Heart left ventricle (tissue), 16 donors: ENCODE data around the gene GMPR. TPM values are rescaled to one million over a fixed set of nuclear protein-coding genes. Genes with fewer than 3 reads are reported as not detected.

ENCODE experiments used
- ATAC-seq, 4 donors: fragments of 200-7000 bp; cut with Tn5 transposase; one replicate each; pipeline ENCODE4 v1.9.1; 2020 to 2022; ENCODE audit warnings: moderate library complexity in 4 of 4, mild to moderate bottlenecking in 3 of 4, moderate number of reproducible peaks in 1 of 4
- DNase-seq, 5 donors: peaks; one replicate each; pipeline ENCODE4 v3.0.0-alpha.2; 2020
- H3K27ac ChIP-seq, 12 donors: fragments of 200-600 bp; sonication (generic) in 4 of 12; one replicate each; pipeline versions ENCODE4 v1.5.0 to v1.8.0; 2016 to 2022; ENCODE audit warnings: mild to moderate bottlenecking in 2 of 12
- H3K27me3 ChIP-seq, 9 donors: fragments of 200-600 bp; sonication (generic) in 2 of 9; one replicate each; pipeline versions ENCODE4 v1.5.1 to v1.8.0; 2016 to 2022; ENCODE audit warnings: mild to moderate bottlenecking in 3 of 9
- H3K36me3 ChIP-seq, 9 donors: fragments of 200-600 bp; sonication (generic) in 2 of 9; one replicate each; pipeline versions ENCODE4 v1.5.0 to v1.8.0; 2018 to 2022; ENCODE audit warnings: mild to moderate bottlenecking in 2 of 9
- H3K4me1 ChIP-seq, 12 donors: fragments of 200-600 bp; sonication (generic) in 4 of 12; one replicate each; pipeline versions ENCODE4 v1.5.0 to v1.8.0; 2016 to 2022; ENCODE audit warnings: mild to moderate bottlenecking in 3 of 12
- H3K4me3 ChIP-seq, 12 donors: fragments of 200-600 bp; sonication (generic) in 4 of 12; one replicate each; pipeline versions ENCODE4 v1.5.0 to v1.8.0; 2017 to 2022; ENCODE audit warnings: mild to moderate bottlenecking in 9 of 12, moderate library complexity in 4 of 12
- H3K9me3 ChIP-seq, 12 donors: fragments of 200-600 bp; sonication (generic) in 4 of 12; one replicate each; pipeline versions ENCODE4 v1.5.0 to v1.8.0; 2016 to 2022; ENCODE audit warnings: mild to moderate bottlenecking in 1 of 12
- POLR2A ChIP-seq, 2 donors: fragments of 450-650 bp; IDR thresholded peaks; one replicate each; pipeline ENCODE4 v1.6.1; 2017; ENCODE audit warnings: antibody characterized with exemption in 2 of 2, mild to moderate bottlenecking in 2 of 2, moderate library complexity in 2 of 2
- WGBS, 4 donors: extraction: QIAGEN DNeasy Blood & Tissue Kit in 2 of 4; methylation state at CpG; one replicate each; pipeline versions ENCODE4 v1.1.5 to v1.1.7; 2013 to 2018; 5-methylcytosine and 5-hydroxymethylcytosine counted together
- intact Hi-C, 10 donors: fragments of 100-400 bp; cut with DNase I; formaldehyde crosslinking; loops; one replicate each; pipeline versions ENCODE4 v1.11.1 to v1.14.2; 2022
- polyA plus RNA-seq, 2 donors: library from polyadenylated mRNA; stranded (reverse); fragments of 200-250 nt; gene quantifications; one replicate each; pipeline ENCODE4 v1.2.3, GENCODE V29; 2013
- total RNA-seq, 9 donors: library from RNA; depleted of rRNA in 2 of 9; stranded (reverse); fragments of >200 nt in 2 of 9; fragmentation: NEBNext Ultra II Directional in 3 of 9; extraction: Animal tissue kit (Norgen Biotek cat#: 25700) in 3 of 9; gene quantifications; one replicate each; pipeline versions ENCODE4 v1.1.0 to v1.2.4, GENCODE V29; 2016 to 2023
- TF ChIP-seq, protein P1 (sequence below), 12 donors: fragments of 200-600 bp; sonication (generic) in 4 of 12; IDR thresholded peaks; one replicate each; pipeline versions ENCODE4 v1.5.0 to v1.8.0; 2018 to 2022; ENCODE audit warnings: antibody characterized with exemption in 12 of 12, mild to moderate bottlenecking in 5 of 12
- donor health status: ischemic (EF 13 %, LVEDD 7.1; RV severe dilation, severe dysfunction).
- donor health status: healthy with polysubstance abuse.
- donor health status: DM: no; HTN: yes; CAD: no.
- donor health status: DM: no; HTN: no; CAD: no.
- donor health status: ischemic (EF 25% LVEDD 6.9; RV normal size, moderate dysfunction).
- donor health status: ischemic (EF 25% LVEDD 5.7; RV mildly dilated, moderate dysfunction).
- donor health status: healthy.
- donor health status: DM: yes; HTN: yes; CAD: no.
- donor health status: ischemic (EF 35%, LVEDD 5.7; RV mildly dilated, moderate dysfunction).
- donor health status: nonischemic (EF 11% LVEDD 7.7; RV severe dilation, severe dysfunction).
- donor health status: DM: yes; HTN: yes; CAD: no.
- donor health status: PGD.
- donor health status: ischemic (EF 29% LVEDD 5.4; RV normal size, mild dysfunction).
- donor health status: nonischemic (EF 23%, LVEDD 6.1; RV moderate dilation, normal function).

Gene GMPR
- total and polyA plus RNA-seq, 11 donors, result 67.8 to 294 (median 120) TPM

GRCh38 chr6:16321826-16322225 is 83.4 kb downstream of the GMPR start:
- peaks cover 0 to 15% (median 13%) of the 10 kb centered on the region in 9 donors for H3K36me3 ChIP-seq
- ATAC-seq (no peak), DNase-seq (peak in 1 of 5 donors; percentile 6)
- H3K4me1 ChIP-seq, result peaks cover 3 to 69% (median 55%) of the 10 kb centered on the region in 12 donors
- TF ChIP-seq, protein P1, sequence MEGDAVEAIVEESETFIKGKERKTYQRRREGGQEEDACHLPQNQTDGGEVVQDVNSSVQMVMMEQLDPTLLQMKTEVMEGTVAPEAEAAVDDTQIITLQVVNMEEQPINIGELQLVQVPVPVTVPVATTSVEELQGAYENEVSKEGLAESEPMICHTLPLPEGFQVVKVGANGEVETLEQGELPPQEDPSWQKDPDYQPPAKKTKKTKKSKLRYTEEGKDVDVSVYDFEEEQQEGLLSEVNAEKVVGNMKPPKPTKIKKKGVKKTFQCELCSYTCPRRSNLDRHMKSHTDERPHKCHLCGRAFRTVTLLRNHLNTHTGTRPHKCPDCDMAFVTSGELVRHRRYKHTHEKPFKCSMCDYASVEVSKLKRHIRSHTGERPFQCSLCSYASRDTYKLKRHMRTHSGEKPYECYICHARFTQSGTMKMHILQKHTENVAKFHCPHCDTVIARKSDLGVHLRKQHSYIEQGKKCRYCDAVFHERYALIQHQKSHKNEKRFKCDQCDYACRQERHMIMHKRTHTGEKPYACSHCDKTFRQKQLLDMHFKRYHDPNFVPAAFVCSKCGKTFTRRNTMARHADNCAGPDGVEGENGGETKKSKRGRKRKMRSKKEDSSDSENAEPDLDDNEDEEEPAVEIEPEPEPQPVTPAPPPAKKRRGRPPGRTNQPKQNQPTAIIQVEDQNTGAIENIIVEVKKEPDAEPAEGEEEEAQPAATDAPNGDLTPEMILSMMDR (IDR thresholded peaks at IDR 0.05), result no peak
- TF ChIP-seq POLR2A (IDR thresholded peaks at IDR 0.05), result no peak
- H3K4me3 ChIP-seq, result no peak overlapping the region
- no peaks in the 10 kb centered on the region for H3K9me3 ChIP-seq
- 93 to 98% (median 96%) methylated on average over 11 of the region's 11 CpGs for WGBS, 4 donors
- intact Hi-C loops, result loop anchor here in 2 of 10 donors (5.0 to 10.0 kb wide), 2 partner anchors 85 to 87 kb away; partner anchors contain the start of gene GMPR (in 2 of the 2)
- peak overlapping the region in 10 of 12 donors; percentile 74 to 97 (median 92) for H3K27ac ChIP-seq
- H3K27me3 ChIP-seq, result no peaks in the 10 kb centered on the region

DNA sequence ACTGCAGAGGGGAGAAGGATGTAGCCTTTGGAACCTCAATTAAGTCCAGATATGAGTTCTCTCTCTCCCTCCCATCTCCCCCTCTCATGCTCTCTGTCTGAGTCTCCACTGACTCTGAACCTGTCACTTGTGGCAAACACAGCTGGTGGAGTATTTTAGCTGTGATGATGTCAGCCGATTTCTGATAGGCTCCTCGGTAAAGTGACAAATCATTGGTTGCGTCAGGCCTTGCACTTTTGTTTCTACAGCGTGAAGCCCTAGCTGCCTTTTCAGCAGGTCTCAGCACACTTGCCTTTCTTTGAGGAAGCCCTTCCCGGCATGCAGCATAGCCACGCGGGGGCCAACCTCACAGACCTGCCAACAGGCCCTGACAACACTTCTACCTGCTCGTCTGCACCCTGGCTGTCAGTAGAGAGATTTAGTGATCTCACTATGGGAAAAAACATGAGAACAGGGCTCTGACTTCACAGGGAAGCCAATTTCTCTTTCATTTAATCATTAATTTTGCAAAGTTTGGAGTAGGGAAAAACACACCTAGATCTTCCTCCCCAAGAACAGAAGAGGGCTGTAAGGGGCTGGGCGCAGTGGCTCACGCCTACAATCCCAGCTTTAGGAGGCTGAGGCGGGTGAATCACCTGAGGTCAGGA is 84.4 kb downstream of the GMPR start:
- WGBS, 4 donors, result 39 to 59% (median 48%) methylated on average over 11 of the region's 11 CpGs
- intact Hi-C loops, result loop anchor here in 2 of 10 donors (5.0 to 10.0 kb wide), 2 partner anchors 85 to 88 kb away; partner anchors contain the start of gene GMPR (in 2 of the 2)
- H3K36me3 ChIP-seq, result peaks cover 0 to 24% (median 19%) of the 10 kb centered on the region in 9 donors
- TF ChIP-seq, protein P1 (IDR thresholded peaks at IDR 0.05), result no peak
- peak; percentile 22 to 28 for TF ChIP-seq POLR2A (IDR thresholded peaks at IDR 0.05)
- H3K4me1 ChIP-seq, result peaks cover 3 to 62% (median 49%) of the 10 kb centered on the region in 12 donors
- peak overlapping the region; percentile 30 to 97 (median 90) for H3K27ac ChIP-seq
- H3K9me3 ChIP-seq, result no peaks in the 10 kb centered on the region
- no peaks in the 10 kb centered on the region for H3K27me3 ChIP-seq
- peak overlapping the region in 3 of 12 donors; percentile 5 to 21 (median 12) for H3K4me3 ChIP-seq
- peak in 4 of 5 donors; percentile 75 to 80 (median 78) for DNase-seq
- peak; percentile 50 to 78 (median 76) for ATAC-seq

- H3K9me3 ChIP-seq, result no peaks in the 10 kb centered on the region
- no peak overlapping the region for H3K4me3 ChIP-seq
- no peak overlapping the region for H3K27ac ChIP-seq
- peak in 1 of 5 donors; percentile 4 for DNase-seq
- TF ChIP-seq POLR2A (IDR thresholded peaks at IDR 0.05), result no peak
- intact Hi-C loops, result loop anchor here in 2 of 10 donors (5.0 to 10.0 kb wide), 2 partner anchors 87 to 89 kb away; partner anchors contain the start of gene GMPR (in 2 of the 2)
- peaks cover 0 to 27% (median 22%) of the 10 kb centered on the region in 9 donors for H3K36me3 ChIP-seq
- peaks cover 3 to 48% (median 41%) of the 10 kb centered on the region in 12 donors for H3K4me1 ChIP-seq
- H3K27me3 ChIP-seq, result no peaks in the 10 kb centered on the region
- WGBS, 4 donors, result 97 to 100% (median 98%) methylated on average over 2 of the region's 2 CpGs
- no peak for ATAC-seq
These were observed 85.8 kb downstream of the GMPR start for GRCh38 chr6:16324184-16324583.

- intact Hi-C loops, result loop anchor here in 3 of 10 donors (5.0 to 10.0 kb wide), 4 partner anchors 37 to 92 kb away; partner anchors contain the start of gene GMPR (in 2 of the 3)
- Histone ChIP-seq H3K36me3 (peaks cover 0 to 27% (median 22%) of the 10 kb centered on the region in 9 donors), H3K27me3 (no peaks in the 10 kb centered on the region), H3K4me1 (peaks cover 3 to 43% (median 35%) of the 10 kb centered on the region in 12 donors), H3K4me3 (no peak overlapping the region), H3K27ac (no peak overlapping the region), H3K9me3 (no peaks in the 10 kb centered on the region)
- DNase-seq (peak in 1 of 5 donors; percentile 9), ATAC-seq (no peak)
- TF ChIP-seq, protein P1 (IDR thresholded peaks at IDR 0.05), result no peak
- TF ChIP-seq POLR2A (IDR thresholded peaks at IDR 0.05), result no peak
- WGBS, 4 donors, result 91 to 94% (median 92%) methylated on average over 7 of the region's 7 CpGs
These were observed 86.3 kb downstream of the GMPR start for GRCh38 chr6:16324606-16325225.
